Liver (tissue), 2 donors: ENCODE results near the gene PEF1.

Experiments used
- CTCF ChIP-seq: fragments of 150-350 bp; IDR thresholded peaks from 2 replicates; pipeline ENCODE4 v1.5.1; 2017; ENCODE audit warnings: improper control_type of control experiment, low read depth, low read length; ENCODE audit not compliant: missing input control
- YY1 ChIP-seq: IDR thresholded peaks from 2 replicates; pipeline ENCODE4 v1.6.1; 2016; ENCODE audit warnings: antibody characterized with exemption, mild to moderate bottlenecking
- donor health status: healthy.

- TF ChIP-seq CTCF (no peak), YY1 (no peak)
These were observed 11.1 kb upstream of the PEF1 start for GRCh38 chr1:31655756-31656155.
